ENCODE data around the gene CEBPZOS.
A peak's percentile ranks its signal among the peaks of the same experiment; 100 is the strongest.

Gene CEBPZOS

GRCh38 chr2:37231241-37232130 lies 35.2 kb downstream of the CEBPZOS start, which contains the start of the genes CEBPZ and NDUFAF7:
Gene CEBPZ, minus strand, starts transcription at chr2:37231596. Its CDS starts 29 bp downstream, at chr2:37231567.
Gene NDUFAF7, plus strand, starts transcription at chr2:37231658. Its CDS starts 48 bp downstream, at chr2:37231706.
- under 1% methylated on average over 71 of the region's 73 CpGs for WGBS (ENCODE audit: insufficient coverage)
- H3K9me3 ChIP-seq (ENCODE audit: control extremely low read depth in 1 of 5, control insufficient read depth in 4 of 5, insufficient read depth in 2 of 5, low read depth in 1 of 5, low read length in 4 of 5) = no peaks in the 10 kb centered on the region
- peaks cover 9 to 22% (median 16%) of the 10 kb centered on the region in 4 experiments for H3K36me3 ChIP-seq (ENCODE audit: control insufficient read depth in 4 of 4, insufficient read depth in 4 of 4, low read length in 3 of 4)
- CTCF ChIA-PET = interaction anchor here (0.7 to 1.6 kb wide), 7 partner anchors 11 to 72 kb away, joined by 3 to 9 read pairs (median 3); no protein-coding TSS in a partner anchor
- peak; percentile 94 to 96 (median 96) for DNase-seq
- peaks cover 16 to 32% (median 29%) of the 10 kb centered on the region in 4 experiments for H3K4me1 ChIP-seq (ENCODE audit: control extremely low read depth in 1 of 4, control insufficient read depth in 4 of 4, insufficient read depth in 4 of 4, low read length in 3 of 4)
- H3K27ac ChIP-seq (ENCODE audit: insufficient read depth in 1 of 2, low read depth in 1 of 2, low read length in 2 of 2, poor library complexity in 1 of 2, severe bottlenecking in 2 of 2) = peak within 1 kb of the TSS; percentile 91 to 96
- no peaks in the 10 kb centered on the region for H3K27me3 ChIP-seq (replicated peaks in 2 of 5; ENCODE audit: control insufficient read depth in 4 of 5, insufficient read depth in 5 of 5, low read length in 4 of 5)
- POLR2A ChIA-PET = interaction anchor here (0.5 to 1.5 kb wide), 2 partner anchors 12 to 40 kb away, joined by 4 read pairs; no protein-coding TSS in a partner anchor
- H3K4me3 ChIP-seq (ENCODE audit: control insufficient read depth in 1 of 7, extremely low read depth in 1 of 7, insufficient read depth in 4 of 7, low read depth in 2 of 7, low read length in 6 of 7) = peak within 1 kb of the TSS; percentile 77 to 99 (median 93)

GRCh38 chr2:37232131-37232933 lies 36.0 kb downstream of the CEBPZOS start:
- Histone ChIP-seq H3K4me3 (ENCODE audit: control insufficient read depth in 1 of 7, extremely low read depth in 1 of 7, insufficient read depth in 4 of 7, low read depth in 2 of 7, low read length in 6 of 7) (peak overlapping the region; percentile 77 to 99 (median 93)), H3K9me3 (ENCODE audit: control extremely low read depth in 1 of 5, control insufficient read depth in 4 of 5, insufficient read depth in 2 of 5, low read depth in 1 of 5, low read length in 4 of 5) (no peaks in the 10 kb centered on the region), H3K36me3 (ENCODE audit: control insufficient read depth in 4 of 4, insufficient read depth in 4 of 4, low read length in 3 of 4) (peaks cover 8 to 16% (median 14%) of the 10 kb centered on the region in 4 experiments), H3K27ac (ENCODE audit: insufficient read depth in 1 of 2, low read depth in 1 of 2, low read length in 2 of 2, poor library complexity in 1 of 2, severe bottlenecking in 2 of 2) (peak overlapping the region; percentile 91 to 96), H3K4me1 (ENCODE audit: control extremely low read depth in 1 of 4, control insufficient read depth in 4 of 4, insufficient read depth in 4 of 4, low read length in 3 of 4) (peaks cover 16 to 32% (median 29%) of the 10 kb centered on the region in 4 experiments), H3K27me3 (replicated peaks in 2 of 5; ENCODE audit: control insufficient read depth in 4 of 5, insufficient read depth in 5 of 5, low read length in 4 of 5) (no peaks in the 10 kb centered on the region)
- no peak for DNase-seq
- POLR2A ChIA-PET = interaction anchor here (0.5 to 1.5 kb wide), 2 partner anchors 13 to 41 kb away, joined by 4 read pairs; no protein-coding TSS in a partner anchor
- CTCF ChIA-PET = interaction anchor here (0.9 to 1.6 kb wide), 6 partner anchors 12 to 73 kb away, joined by 3 to 9 read pairs (median 3); no protein-coding TSS in a partner anchor
- 22% methylated on average over 17 of the region's 18 CpGs for WGBS (ENCODE audit: insufficient coverage)

- no peak overlapping the region for H3K27ac ChIP-seq (ENCODE audit: insufficient read depth in 1 of 2, low read depth in 1 of 2, low read length in 2 of 2, poor library complexity in 1 of 2, severe bottlenecking in 2 of 2)
- no peak for DNase-seq
- 100% methylated on average over 1 of the region's 4 CpGs for WGBS (ENCODE audit: insufficient coverage)
- no peak overlapping the region for H3K4me3 ChIP-seq (ENCODE audit: control insufficient read depth in 1 of 7, extremely low read depth in 1 of 7, insufficient read depth in 4 of 7, low read depth in 2 of 7, low read length in 6 of 7)
- no peaks in the 10 kb centered on the region for H3K4me1 ChIP-seq (ENCODE audit: control extremely low read depth in 1 of 4, control insufficient read depth in 4 of 4, insufficient read depth in 4 of 4, low read length in 3 of 4)
- peaks cover 11 to 80% (median 59%) of the 10 kb centered on the region in 4 experiments for H3K36me3 ChIP-seq (ENCODE audit: control insufficient read depth in 4 of 4, insufficient read depth in 4 of 4, low read length in 3 of 4)
- H3K27me3 ChIP-seq (replicated peaks in 2 of 5; ENCODE audit: control insufficient read depth in 4 of 5, insufficient read depth in 5 of 5, low read length in 4 of 5) = no peaks in the 10 kb centered on the region
- ChIA-PET POLR2A (no interaction called here), CTCF (interaction anchor here (1.3 kb wide), 1 partner anchor 12 kb away, joined by 4 read pairs; no protein-coding TSS in a partner anchor)
- no peaks in the 10 kb centered on the region for H3K9me3 ChIP-seq (ENCODE audit: control extremely low read depth in 1 of 5, control insufficient read depth in 4 of 5, insufficient read depth in 2 of 5, low read depth in 1 of 5, low read length in 4 of 5)
Observed at GRCh38 chr2:37243435-37243834, 47.1 kb downstream of the CEBPZOS start.

GRCh38 chr2:37244017-37244416 lies 47.7 kb downstream of the CEBPZOS start:
- no peak for DNase-seq
- WGBS (ENCODE audit: insufficient coverage) = 80% methylated on average over 1 of the region's 4 CpGs
- H3K4me1 ChIP-seq (ENCODE audit: control extremely low read depth in 1 of 4, control insufficient read depth in 4 of 4, insufficient read depth in 4 of 4, low read length in 3 of 4) = no peaks in the 10 kb centered on the region
- ChIA-PET CTCF (interaction anchor here (1.3 kb wide), 2 partner anchors 11 to 16 kb away, joined by 4 read pairs; no protein-coding TSS in a partner anchor), POLR2A (no interaction called here)
- H3K9me3 ChIP-seq (ENCODE audit: control extremely low read depth in 1 of 5, control insufficient read depth in 4 of 5, insufficient read depth in 2 of 5, low read depth in 1 of 5, low read length in 4 of 5) = no peaks in the 10 kb centered on the region
- H3K4me3 ChIP-seq (ENCODE audit: control insufficient read depth in 1 of 7, extremely low read depth in 1 of 7, insufficient read depth in 4 of 7, low read depth in 2 of 7, low read length in 6 of 7) = no peak overlapping the region
- no peaks in the 10 kb centered on the region for H3K27me3 ChIP-seq (replicated peaks in 2 of 5; ENCODE audit: control insufficient read depth in 4 of 5, insufficient read depth in 5 of 5, low read length in 4 of 5)
- H3K27ac ChIP-seq (ENCODE audit: insufficient read depth in 1 of 2, low read depth in 1 of 2, low read length in 2 of 2, poor library complexity in 1 of 2, severe bottlenecking in 2 of 2) = no peak overlapping the region
- H3K36me3 ChIP-seq (ENCODE audit: control insufficient read depth in 4 of 4, insufficient read depth in 4 of 4, low read length in 3 of 4) = peaks cover 11 to 78% (median 60%) of the 10 kb centered on the region in 4 experiments

GRCh38 chr2:37244755-37245154 lies 48.5 kb downstream of the CEBPZOS start:
- Histone ChIP-seq H3K27me3 (replicated peaks in 2 of 5; ENCODE audit: control insufficient read depth in 4 of 5, insufficient read depth in 5 of 5, low read length in 4 of 5) (no peaks in the 10 kb centered on the region), H3K9me3 (ENCODE audit: control extremely low read depth in 1 of 5, control insufficient read depth in 4 of 5, insufficient read depth in 2 of 5, low read depth in 1 of 5, low read length in 4 of 5) (no peaks in the 10 kb centered on the region), H3K27ac (ENCODE audit: insufficient read depth in 1 of 2, low read depth in 1 of 2, low read length in 2 of 2, poor library complexity in 1 of 2, severe bottlenecking in 2 of 2) (no peak overlapping the region), H3K4me3 (ENCODE audit: control insufficient read depth in 1 of 7, extremely low read depth in 1 of 7, insufficient read depth in 4 of 7, low read depth in 2 of 7, low read length in 6 of 7) (no peak overlapping the region), H3K4me1 (ENCODE audit: control extremely low read depth in 1 of 4, control insufficient read depth in 4 of 4, insufficient read depth in 4 of 4, low read length in 3 of 4) (no peaks in the 10 kb centered on the region), H3K36me3 (ENCODE audit: control insufficient read depth in 4 of 4, insufficient read depth in 4 of 4, low read length in 3 of 4) (peaks cover 11 to 77% (median 59%) of the 10 kb centered on the region in 4 experiments)
- 100% methylated on average over 2 of the region's 3 CpGs for WGBS (ENCODE audit: insufficient coverage)
- ChIA-PET POLR2A (no interaction called here), CTCF (interaction anchor here (1.3 kb wide), 2 partner anchors 11 to 15 kb away, joined by 4 read pairs; no protein-coding TSS in a partner anchor)
- DNase-seq = no peak

GRCh38 chr2:37246205-37246604 lies 49.9 kb downstream of the CEBPZOS start:
- H3K27me3 ChIP-seq (replicated peaks in 2 of 5; ENCODE audit: control insufficient read depth in 4 of 5, insufficient read depth in 5 of 5, low read length in 4 of 5) = no peaks in the 10 kb centered on the region
- no peak for DNase-seq
- no peak overlapping the region for H3K4me3 ChIP-seq (ENCODE audit: control insufficient read depth in 1 of 7, extremely low read depth in 1 of 7, insufficient read depth in 4 of 7, low read depth in 2 of 7, low read length in 6 of 7)
- H3K9me3 ChIP-seq (ENCODE audit: control extremely low read depth in 1 of 5, control insufficient read depth in 4 of 5, insufficient read depth in 2 of 5, low read depth in 1 of 5, low read length in 4 of 5) = no peaks in the 10 kb centered on the region
- peaks cover 14 to 80% (median 61%) of the 10 kb centered on the region in 4 experiments for H3K36me3 ChIP-seq (ENCODE audit: control insufficient read depth in 4 of 4, insufficient read depth in 4 of 4, low read length in 3 of 4)
- POLR2A ChIA-PET = no interaction called here
- CTCF ChIA-PET = interaction anchor here (1.0 kb wide), 1 partner anchor 11 kb away, joined by 5 read pairs; no protein-coding TSS in a partner anchor
- H3K27ac ChIP-seq (ENCODE audit: insufficient read depth in 1 of 2, low read depth in 1 of 2, low read length in 2 of 2, poor library complexity in 1 of 2, severe bottlenecking in 2 of 2) = no peak overlapping the region
- no peaks in the 10 kb centered on the region for H3K4me1 ChIP-seq (ENCODE audit: control extremely low read depth in 1 of 4, control insufficient read depth in 4 of 4, insufficient read depth in 4 of 4, low read length in 3 of 4)
